ENCODE measurements around the gene GPR146. TPM values are rescaled to one million over a fixed set of nuclear protein-coding genes. Genes with fewer than 3 reads are reported as not detected.

Gene GPR146, protein sequence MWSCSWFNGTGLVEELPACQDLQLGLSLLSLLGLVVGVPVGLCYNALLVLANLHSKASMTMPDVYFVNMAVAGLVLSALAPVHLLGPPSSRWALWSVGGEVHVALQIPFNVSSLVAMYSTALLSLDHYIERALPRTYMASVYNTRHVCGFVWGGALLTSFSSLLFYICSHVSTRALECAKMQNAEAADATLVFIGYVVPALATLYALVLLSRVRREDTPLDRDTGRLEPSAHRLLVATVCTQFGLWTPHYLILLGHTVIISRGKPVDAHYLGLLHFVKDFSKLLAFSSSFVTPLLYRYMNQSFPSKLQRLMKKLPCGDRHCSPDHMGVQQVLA
- 10 to 100 TPM; 29.6 to 89.8 (median 56.9) TPM for total RNA-seq

GRCh38 chr7:1044189-1045068 is at the start of gene GPR146:
Gene GPR146, plus strand, starts transcription at chr7:1044546. Its CDS starts 12,970 bp downstream, at chr7:1057516.
- DNase-seq (ENCODE audit: low spot score) (peak; percentile 97), ATAC-seq (ENCODE audit: low FRiP score) (peak; percentile 99)
- TF ChIP-seq, protein P1, sequence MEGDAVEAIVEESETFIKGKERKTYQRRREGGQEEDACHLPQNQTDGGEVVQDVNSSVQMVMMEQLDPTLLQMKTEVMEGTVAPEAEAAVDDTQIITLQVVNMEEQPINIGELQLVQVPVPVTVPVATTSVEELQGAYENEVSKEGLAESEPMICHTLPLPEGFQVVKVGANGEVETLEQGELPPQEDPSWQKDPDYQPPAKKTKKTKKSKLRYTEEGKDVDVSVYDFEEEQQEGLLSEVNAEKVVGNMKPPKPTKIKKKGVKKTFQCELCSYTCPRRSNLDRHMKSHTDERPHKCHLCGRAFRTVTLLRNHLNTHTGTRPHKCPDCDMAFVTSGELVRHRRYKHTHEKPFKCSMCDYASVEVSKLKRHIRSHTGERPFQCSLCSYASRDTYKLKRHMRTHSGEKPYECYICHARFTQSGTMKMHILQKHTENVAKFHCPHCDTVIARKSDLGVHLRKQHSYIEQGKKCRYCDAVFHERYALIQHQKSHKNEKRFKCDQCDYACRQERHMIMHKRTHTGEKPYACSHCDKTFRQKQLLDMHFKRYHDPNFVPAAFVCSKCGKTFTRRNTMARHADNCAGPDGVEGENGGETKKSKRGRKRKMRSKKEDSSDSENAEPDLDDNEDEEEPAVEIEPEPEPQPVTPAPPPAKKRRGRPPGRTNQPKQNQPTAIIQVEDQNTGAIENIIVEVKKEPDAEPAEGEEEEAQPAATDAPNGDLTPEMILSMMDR (IDR thresholded peaks at IDR 0.05), result no peak

GRCh38 chr7:994592-995308 is 49.6 kb upstream of the GPR146 start:
- DNase-seq (ENCODE audit: low spot score) (no peak), ATAC-seq (ENCODE audit: low FRiP score) (no peak)
- TF ChIP-seq, protein P1 (IDR thresholded peaks at IDR 0.05), result no peak

GRCh38 chr7:995571-995970 is 48.8 kb upstream of the GPR146 start:
- ATAC-seq (ENCODE audit: low FRiP score) (no peak), DNase-seq (ENCODE audit: low spot score) (no peak)
- TF ChIP-seq, protein P1 (IDR thresholded peaks at IDR 0.05), result no peak

- no peak for DNase-seq (ENCODE audit: low spot score)
- TF ChIP-seq, protein P1 (IDR thresholded peaks at IDR 0.05), result no peak
- no peak for ATAC-seq (ENCODE audit: low FRiP score)
These were observed 48.1 kb upstream of the GPR146 start for GRCh38 chr7:996079-996872.

- no peak for DNase-seq (ENCODE audit: low spot score)
- TF ChIP-seq, protein P1 (IDR thresholded peaks at IDR 0.05), result no peak
- ATAC-seq (ENCODE audit: low FRiP score), result no peak
These were observed 46.6 kb upstream of the GPR146 start for GRCh38 chr7:997404-998395.
